Peyer's patch (tissue), 4 donors: ENCODE measurements around the gene PRKCZ. TPM values are rescaled to one million over a fixed set of nuclear protein-coding genes. Genes with fewer than 3 reads are reported as not detected.

Experiments used
- DNase-seq, 3 donors: peaks; one replicate each; pipeline ENCODE4 v3.0.0-alpha.2; 2017 to 2019
- H3K27ac ChIP-seq, 4 donors: fragments of 200-600 bp; sonication (generic); one replicate each; pipeline ENCODE4 v1.5.1; 2016 to 2019
- H3K27me3 ChIP-seq, 2 donors: fragments of 200-600 bp; sonication (generic); one replicate each; pipeline ENCODE4 v1.5.1; 2019
- H3K36me3 ChIP-seq, 3 donors: fragments of 200-600 bp; sonication (generic); one replicate each; pipeline ENCODE4 v1.5.1; 2016 to 2019
- H3K4me1 ChIP-seq, 4 donors: fragments of 200-600 bp; sonication (generic); one replicate each; pipeline ENCODE4 v1.5.1; 2016 to 2019
- H3K4me3 ChIP-seq, 4 donors: fragments of 200-600 bp; sonication (generic); 1 replicate in 3 of 4; 2 replicates in 1 of 4; pipeline ENCODE4 v1.5.1; 2016 to 2019; ENCODE audit warnings: mild to moderate bottlenecking in 1 of 4
- H3K9me3 ChIP-seq, 4 donors: fragments of 200-600 bp; sonication (generic); one replicate each; pipeline ENCODE4 v1.5.1; 2016 to 2019; ENCODE audit warnings: mild to moderate bottlenecking in 1 of 4
- CTCF ChIP-seq, 6 experiments: fragments of 450-650 bp in 4 of 6; fragments of 200-600 bp in 2 of 6; sonication (generic) in 1 of 6; IDR thresholded peaks; one replicate each; pipeline ENCODE4 v1.5.1; 2017 to 2019; ENCODE audit warnings: antibody characterized with exemption in 6 of 6, mild to moderate bottlenecking in 3 of 6, moderate library complexity in 1 of 6
- POLR2A ChIP-seq, 2 donors: fragments of 450-650 bp; IDR thresholded peaks; one replicate each; pipeline ENCODE4 v1.5.1; 2017; ENCODE audit warnings: antibody characterized with exemption in 2 of 2, mild to moderate bottlenecking in 2 of 2, moderate library complexity in 2 of 2
- total RNA-seq, 4 donors: library from RNA; depleted of rRNA; stranded (reverse); fragments of >200 nt; gene quantifications; one replicate each; pipeline ENCODE4 v1.1.0, GENCODE V29; 2016

PRKCZ gene
- total RNA-seq, 4 donors from 2014 or later: 51.2 to 105 (median 93.6) TPM

GRCh38 chr1:2228694-2229036 is 178.5 kb downstream of the PRKCZ start:
- Histone ChIP-seq H3K4me1 (peaks cover 9 to 44% (median 40%) of the 10 kb centered on the region in 4 donors), H3K27me3 (no peaks in the 10 kb centered on the region), H3K9me3 (no peaks in the 10 kb centered on the region), H3K27ac (peak overlapping the region; percentile 76 to 89 (median 86)), H3K4me3 (peak overlapping the region; percentile 50 to 90 (median 79)), H3K36me3 (no peaks in the 10 kb centered on the region)
- no peak for TF ChIP-seq POLR2A (IDR thresholded peaks at IDR 0.05)
- TF ChIP-seq CTCF (IDR thresholded peaks at IDR 0.05): no peak
- no peak for DNase-seq

DNA sequence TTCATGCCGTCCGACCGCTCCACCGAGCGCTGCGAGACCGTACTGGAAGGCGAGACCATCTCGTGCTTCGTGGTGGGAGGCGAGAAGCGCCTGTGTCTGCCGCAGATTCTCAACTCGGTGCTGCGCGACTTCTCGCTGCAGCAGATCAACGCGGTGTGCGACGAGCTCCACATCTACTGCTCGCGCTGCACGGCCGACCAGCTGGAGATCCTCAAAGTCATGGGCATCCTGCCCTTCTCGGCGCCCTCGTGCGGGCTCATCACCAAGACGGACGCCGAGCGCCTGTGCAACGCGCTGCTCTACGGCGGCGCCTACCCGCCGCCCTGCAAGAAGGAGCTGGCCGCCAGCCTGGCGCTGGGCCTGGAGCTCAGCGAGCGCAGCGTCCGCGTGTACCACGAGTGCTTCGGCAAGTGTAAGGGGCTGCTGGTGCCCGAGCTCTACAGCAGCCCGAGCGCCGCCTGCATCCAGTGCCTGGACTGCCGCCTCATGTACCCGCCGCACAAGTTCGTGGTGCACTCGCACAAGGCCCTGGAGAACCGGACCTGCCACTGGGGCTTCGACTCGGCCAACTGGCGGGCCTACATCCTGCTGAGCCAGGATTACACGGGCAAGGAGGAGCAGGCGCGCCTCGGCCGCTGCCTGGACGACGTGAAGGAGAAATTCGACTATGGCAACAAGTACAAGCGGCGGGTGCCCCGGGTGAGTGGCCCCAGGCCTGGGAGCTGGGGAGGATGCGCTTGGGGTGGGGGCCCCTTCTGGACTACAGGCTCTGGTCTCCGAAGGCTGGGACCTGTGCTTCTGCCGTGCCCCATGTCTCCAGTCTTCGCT is 179.0 kb downstream of the PRKCZ start:
- peaks cover 9 to 50% (median 46%) of the 10 kb centered on the region in 4 donors for H3K4me1 ChIP-seq
- H3K36me3 ChIP-seq: no peaks in the 10 kb centered on the region
- peak overlapping the region; percentile 50 to 90 (median 79) for H3K4me3 ChIP-seq
- peak overlapping the region; percentile 76 to 89 (median 86) for H3K27ac ChIP-seq
- no peaks in the 10 kb centered on the region for H3K9me3 ChIP-seq
- peak; percentile 73 to 87 (median 82) for DNase-seq
- TF ChIP-seq POLR2A (IDR thresholded peaks at IDR 0.05) (peak in 1 of 2 donors; percentile 17), CTCF (IDR thresholded peaks at IDR 0.05) (peak in 1 of 6 experiments; percentile 8)
- H3K27me3 ChIP-seq: no peaks in the 10 kb centered on the region

GRCh38 chr1:2229911-2230731 is 179.9 kb downstream of the PRKCZ start:
- H3K4me1 ChIP-seq: peaks cover 9 to 59% (median 52%) of the 10 kb centered on the region in 4 donors
- no peak for TF ChIP-seq POLR2A (IDR thresholded peaks at IDR 0.05)
- no peak for TF ChIP-seq CTCF (IDR thresholded peaks at IDR 0.05)
- peak in 2 of 3 donors; percentile 63 to 67 for DNase-seq

GRCh38 chr1:2230781-2231531 is 180.7 kb downstream of the PRKCZ start:
- H3K4me1 ChIP-seq: peaks cover 9 to 67% (median 56%) of the 10 kb centered on the region in 4 donors
- H3K36me3 ChIP-seq: no peaks in the 10 kb centered on the region
- H3K27ac ChIP-seq: peak overlapping the region; percentile 76 to 89 (median 86)
- no peak for TF ChIP-seq CTCF (IDR thresholded peaks at IDR 0.05)
- no peak for TF ChIP-seq POLR2A (IDR thresholded peaks at IDR 0.05)
- H3K4me3 ChIP-seq: peak overlapping the region; percentile 50 to 90 (median 79)
- H3K9me3 ChIP-seq: no peaks in the 10 kb centered on the region
- H3K27me3 ChIP-seq: no peaks in the 10 kb centered on the region
- DNase-seq: peak; percentile 63 to 86 (median 71)

More at GRCh38 chr1:2229911-2230731, 179.9 kb downstream of the PRKCZ start:
- no peaks in the 10 kb centered on the region for H3K27me3 ChIP-seq
- H3K36me3 ChIP-seq: no peaks in the 10 kb centered on the region
- H3K27ac ChIP-seq: peak overlapping the region; percentile 76 to 89 (median 86)
- no peaks in the 10 kb centered on the region for H3K9me3 ChIP-seq
- H3K4me3 ChIP-seq: peak overlapping the region; percentile 50 to 90 (median 79)
